ENCODE data around the gene GRID1.

The GRID1 gene

DNA sequence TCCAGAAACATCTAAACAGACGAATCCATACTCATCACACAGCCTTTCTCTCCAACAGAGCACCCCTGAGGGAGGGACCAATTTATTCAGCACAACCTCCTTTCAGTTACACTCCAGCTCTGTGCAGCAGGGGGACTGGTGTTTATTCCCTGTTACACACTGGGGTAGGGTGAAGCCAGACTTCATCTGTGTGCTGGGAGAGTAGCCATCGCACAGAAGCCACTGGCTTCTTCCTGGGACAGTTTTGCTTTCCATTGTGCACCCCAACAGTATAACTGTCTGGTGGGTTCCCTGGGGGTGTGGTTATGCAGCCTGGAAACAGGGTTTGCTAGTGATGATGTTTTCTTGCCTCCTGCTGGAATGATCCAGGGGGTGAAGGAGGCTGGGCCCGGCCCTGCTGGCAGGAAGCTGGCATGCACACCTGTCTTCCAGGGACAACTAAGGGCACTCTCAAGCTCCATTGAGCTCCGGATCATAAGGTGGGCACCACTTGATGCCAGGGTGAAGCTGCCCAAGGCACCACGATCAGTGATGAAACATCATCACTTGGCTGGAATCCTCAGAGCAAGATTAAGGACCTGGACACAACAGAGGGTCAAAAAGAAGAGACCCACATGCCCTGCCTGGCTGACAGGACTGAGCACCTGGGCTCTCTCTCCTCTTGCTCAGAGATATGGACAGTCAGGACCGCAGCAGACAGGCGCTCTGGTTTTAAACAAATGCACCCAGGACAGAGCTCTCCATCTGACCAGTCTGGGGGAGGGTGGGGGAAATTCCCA, 293.2 kb downstream of the GRID1 start:
- no peaks in the 10 kb centered on the region for H4K20me1 ChIP-seq (ENCODE audit: insufficient read depth, low read length)
- H3K36me3 ChIP-seq (replicated peaks; ENCODE audit: insufficient read depth, low read length): no peaks in the 10 kb centered on the region
- H3K4me3 ChIP-seq (ENCODE audit: low read length): no peak overlapping the region
- no peak overlapping the region for H2AFZ ChIP-seq (ENCODE audit: low read length)
- no peak overlapping the region for H3K27ac ChIP-seq (ENCODE audit: low read length)
- no peak overlapping the region for H3K9ac ChIP-seq (ENCODE audit: low read length)
- DNase-seq: no peak
- H3K4me2 ChIP-seq (ENCODE audit: low read depth, low read length): no peak overlapping the region
- H3K79me2 ChIP-seq (ENCODE audit: low read length): no peaks in the 10 kb centered on the region
- H3K4me1 ChIP-seq (ENCODE audit: low read length): no peaks in the 10 kb centered on the region
- H3K9me2 ChIP-seq (replicated peaks; ENCODE audit: insufficient read depth, low read length): no peaks in the 10 kb centered on the region
- no peaks in the 10 kb centered on the region for H3F3A ChIP-seq (ENCODE audit: insufficient read depth, low read length)
- no peaks in the 10 kb centered on the region for H3K9me3 ChIP-seq (replicated peaks; ENCODE audit: insufficient read depth, low read length)
- TF ChIP-seq EZH2 (optimal IDR thresholded peaks at IDR 0.05; ENCODE audit: low read depth, low read length): no peak
- TF ChIP-seq, protein P1, sequence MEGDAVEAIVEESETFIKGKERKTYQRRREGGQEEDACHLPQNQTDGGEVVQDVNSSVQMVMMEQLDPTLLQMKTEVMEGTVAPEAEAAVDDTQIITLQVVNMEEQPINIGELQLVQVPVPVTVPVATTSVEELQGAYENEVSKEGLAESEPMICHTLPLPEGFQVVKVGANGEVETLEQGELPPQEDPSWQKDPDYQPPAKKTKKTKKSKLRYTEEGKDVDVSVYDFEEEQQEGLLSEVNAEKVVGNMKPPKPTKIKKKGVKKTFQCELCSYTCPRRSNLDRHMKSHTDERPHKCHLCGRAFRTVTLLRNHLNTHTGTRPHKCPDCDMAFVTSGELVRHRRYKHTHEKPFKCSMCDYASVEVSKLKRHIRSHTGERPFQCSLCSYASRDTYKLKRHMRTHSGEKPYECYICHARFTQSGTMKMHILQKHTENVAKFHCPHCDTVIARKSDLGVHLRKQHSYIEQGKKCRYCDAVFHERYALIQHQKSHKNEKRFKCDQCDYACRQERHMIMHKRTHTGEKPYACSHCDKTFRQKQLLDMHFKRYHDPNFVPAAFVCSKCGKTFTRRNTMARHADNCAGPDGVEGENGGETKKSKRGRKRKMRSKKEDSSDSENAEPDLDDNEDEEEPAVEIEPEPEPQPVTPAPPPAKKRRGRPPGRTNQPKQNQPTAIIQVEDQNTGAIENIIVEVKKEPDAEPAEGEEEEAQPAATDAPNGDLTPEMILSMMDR (IDR thresholded peaks at IDR 0.05; ENCODE audit: low read length): no peak
- TF ChIP-seq EZH2phosphoT487 (IDR thresholded peaks at IDR 0.05; ENCODE audit: low read length): no peak
- no peaks in the 10 kb centered on the region for H3K27me3 ChIP-seq (replicated peaks; ENCODE audit: insufficient read depth, low read length)

DNA sequence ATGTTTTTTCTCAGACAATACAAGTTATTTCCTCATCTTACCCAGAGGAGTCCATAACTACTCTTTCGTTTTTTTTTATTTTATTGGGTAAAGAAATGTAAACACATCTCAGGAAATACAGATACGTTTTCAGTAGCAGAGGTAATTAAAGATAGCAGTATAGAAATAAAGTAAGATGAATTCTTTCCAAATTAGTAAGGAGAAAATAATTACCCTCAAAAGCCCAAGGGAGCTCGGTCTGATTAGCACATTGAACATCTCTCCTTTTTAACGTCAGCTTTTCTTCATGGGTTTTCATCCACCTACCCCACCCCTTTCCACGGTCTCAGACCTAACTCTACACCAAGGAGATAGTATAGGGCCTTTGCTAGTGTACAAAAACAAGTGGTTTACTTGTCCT, 294.2 kb downstream of the GRID1 start:
- H3K9me3 ChIP-seq (replicated peaks; ENCODE audit: insufficient read depth, low read length): no peaks in the 10 kb centered on the region
- TF ChIP-seq, protein P1 (IDR thresholded peaks at IDR 0.05; ENCODE audit: low read length): no peak
- TF ChIP-seq EZH2 (optimal IDR thresholded peaks at IDR 0.05; ENCODE audit: low read depth, low read length) (no peak), EZH2phosphoT487 (IDR thresholded peaks at IDR 0.05; ENCODE audit: low read length) (no peak)
- DNase-seq: no peak
- no peaks in the 10 kb centered on the region for H3K4me1 ChIP-seq (ENCODE audit: low read length)
- no peak overlapping the region for H3K4me2 ChIP-seq (ENCODE audit: low read depth, low read length)
- H3F3A ChIP-seq (ENCODE audit: insufficient read depth, low read length): no peaks in the 10 kb centered on the region
- H3K27me3 ChIP-seq (replicated peaks; ENCODE audit: insufficient read depth, low read length): no peaks in the 10 kb centered on the region
- H2AFZ ChIP-seq (ENCODE audit: low read length): no peak overlapping the region
- no peak overlapping the region for H3K4me3 ChIP-seq (ENCODE audit: low read length)
- H3K9me2 ChIP-seq (replicated peaks; ENCODE audit: insufficient read depth, low read length): no peaks in the 10 kb centered on the region
- no peaks in the 10 kb centered on the region for H4K20me1 ChIP-seq (ENCODE audit: insufficient read depth, low read length)
- no peak overlapping the region for H3K9ac ChIP-seq (ENCODE audit: low read length)
- no peaks in the 10 kb centered on the region for H3K79me2 ChIP-seq (ENCODE audit: low read length)
- no peak overlapping the region for H3K27ac ChIP-seq (ENCODE audit: low read length)
- H3K36me3 ChIP-seq (replicated peaks; ENCODE audit: insufficient read depth, low read length): no peaks in the 10 kb centered on the region

DNA sequence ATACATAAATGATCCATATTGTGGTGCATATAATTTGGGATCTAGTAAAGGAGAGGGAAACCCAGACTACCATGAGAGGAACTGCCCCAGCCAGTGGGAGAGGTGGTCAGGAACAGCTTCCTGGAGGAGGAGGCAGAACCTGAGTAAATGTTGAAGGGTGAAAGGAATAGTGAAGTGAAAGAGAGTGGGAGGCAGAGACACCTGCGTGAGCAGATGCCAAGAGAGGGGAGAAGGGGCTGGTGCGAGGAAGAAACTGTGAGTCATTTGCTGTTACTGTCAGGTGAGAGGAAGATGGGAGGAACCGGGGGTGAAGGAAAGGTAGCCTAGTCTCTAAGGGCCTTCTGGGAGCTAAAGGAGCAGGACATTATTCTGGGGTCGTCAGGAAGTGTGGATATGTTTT, 294.8 kb downstream of the GRID1 start:
- H3F3A ChIP-seq (ENCODE audit: insufficient read depth, low read length): no peaks in the 10 kb centered on the region
- no peak for DNase-seq
- H3K9ac ChIP-seq (ENCODE audit: low read length): no peak overlapping the region
- TF ChIP-seq EZH2 (optimal IDR thresholded peaks at IDR 0.05; ENCODE audit: low read depth, low read length) (no peak), EZH2phosphoT487 (IDR thresholded peaks at IDR 0.05; ENCODE audit: low read length) (no peak)
- TF ChIP-seq, protein P1 (IDR thresholded peaks at IDR 0.05; ENCODE audit: low read length): no peak
- no peaks in the 10 kb centered on the region for H3K27me3 ChIP-seq (replicated peaks; ENCODE audit: insufficient read depth, low read length)
- H3K27ac ChIP-seq (ENCODE audit: low read length): no peak overlapping the region
- H3K9me3 ChIP-seq (replicated peaks; ENCODE audit: insufficient read depth, low read length): no peaks in the 10 kb centered on the region
- no peak overlapping the region for H3K4me2 ChIP-seq (ENCODE audit: low read depth, low read length)
- H3K79me2 ChIP-seq (ENCODE audit: low read length): no peaks in the 10 kb centered on the region
- H4K20me1 ChIP-seq (ENCODE audit: insufficient read depth, low read length): no peaks in the 10 kb centered on the region
- no peaks in the 10 kb centered on the region for H3K36me3 ChIP-seq (replicated peaks; ENCODE audit: insufficient read depth, low read length)
- H3K9me2 ChIP-seq (replicated peaks; ENCODE audit: insufficient read depth, low read length): no peaks in the 10 kb centered on the region
- no peak overlapping the region for H3K4me3 ChIP-seq (ENCODE audit: low read length)
- no peaks in the 10 kb centered on the region for H3K4me1 ChIP-seq (ENCODE audit: low read length)
- H2AFZ ChIP-seq (ENCODE audit: low read length): no peak overlapping the region
